Gastroesophageal sphincter (tissue), 4 donors: ENCODE measurements around the gene TULP1. TPM values are rescaled to one million over a fixed set of nuclear protein-coding genes. Genes with fewer than 3 reads are reported as not detected.
A peak's percentile ranks its signal among the peaks of the same experiment; 100 is the strongest.

Experiments
- ATAC-seq: fragments of 150-250 bp; one replicate; pipeline ENCODE4 v1.9.1; 2016; ENCODE audit warnings: mild to moderate bottlenecking, moderate library complexity
- H3K27ac ChIP-seq, 4 donors: fragments of 200-600 bp; sonication (generic) in 3 of 4; 1 replicate in 3 of 4; 2 replicates in 1 of 4; pipeline ENCODE4 v1.5.1; 2016 to 2019
- H3K27me3 ChIP-seq: fragments of 200-600 bp; sonication (generic); one replicate; pipeline ENCODE4 v1.5.1; 2019
- H3K36me3 ChIP-seq, 2 donors: fragments of 200-600 bp; sonication (generic); one replicate each; pipeline ENCODE4 v1.5.1; 2019; ENCODE audit warnings: control low read depth in 1 of 2
- H3K4me1 ChIP-seq, 3 donors: fragments of 200-600 bp; sonication (generic); 1 replicate in 2 of 3; 2 replicates in 1 of 3; pipeline ENCODE4 v1.5.1; 2016 to 2019; ENCODE audit warnings: control low read depth in 2 of 3
- H3K4me3 ChIP-seq, 2 donors: fragments of 200-600 bp; sonication (generic); one replicate each; pipeline ENCODE4 v1.5.1; 2019; ENCODE audit warnings: mild to moderate bottlenecking in 1 of 2, moderate library complexity in 1 of 2
- H3K9me3 ChIP-seq, 3 donors: fragments of 200-600 bp; sonication (generic); one replicate each; pipeline ENCODE4 v1.5.1; 2017 to 2019; ENCODE audit warnings: control low read depth in 2 of 3
- CTCF ChIP-seq, 4 experiments: fragments of 200-600 bp in 2 of 4; fragments of 450-650 bp in 2 of 4; sonication (generic) in 1 of 4; IDR thresholded peaks; one replicate each; pipeline ENCODE4 v1.5.1; 2017 to 2019; ENCODE audit warnings: antibody characterized with exemption in 4 of 4, mild to moderate bottlenecking in 2 of 4, moderate library complexity in 2 of 4
- EP300 ChIP-seq: sonication (generic); formaldehyde crosslinking; IDR thresholded peaks from one replicate; pipeline ENCODE4 v1.6.1; 2017; ENCODE audit warnings: antibody characterized with exemption, mild to moderate bottlenecking
- POLR2A ChIP-seq, 2 donors: fragments of 450-650 bp; IDR thresholded peaks; one replicate each; pipeline ENCODE4 v1.6.1; 2017; ENCODE audit warnings: antibody characterized with exemption in 2 of 2, mild to moderate bottlenecking in 2 of 2, moderate library complexity in 1 of 2
- POLR2AphosphoS5 ChIP-seq: sonication (generic); formaldehyde crosslinking; IDR thresholded peaks from one replicate; pipeline ENCODE4 v1.6.1; 2017; ENCODE audit warnings: antibody characterized with exemption
- WGBS, 2 donors: methylation state at CpG; one replicate each; pipeline ENCODE4 v1.1.5; 2018; ENCODE audit warnings: low coverage in 1 of 2; 5-methylcytosine and 5-hydroxymethylcytosine counted together
- total RNA-seq, 4 donors: library from RNA; depleted of rRNA; stranded (reverse); fragments of >200 nt; gene quantifications; one replicate each; pipeline ENCODE4 v1.1.0, GENCODE V29; 2016

The TULP1 gene
- total RNA-seq, 4 donors from 2014 or later, result 0.89 TPM; not detected in 3

GRCh38 chr6:35481226-35481625 is 31.5 kb downstream of the TULP1 start:
- no peak for ATAC-seq
- Histone ChIP-seq H3K36me3 (peaks cover 0 to 80% of the 10 kb centered on the region in 2 donors), H3K27me3 (no peaks in the 10 kb centered on the region), H3K4me3 (no peak overlapping the region), H3K4me1 (peaks cover 3 to 55% (median 12%) of the 10 kb centered on the region in 3 donors), H3K9me3 (no peaks in the 10 kb centered on the region), H3K27ac (peak overlapping the region in 3 of 4 donors; percentile 64 to 100 (median 99))
- TF ChIP-seq POLR2A (IDR thresholded peaks at IDR 0.05) (no peak), POLR2AphosphoS5 (no peak), CTCF (IDR thresholded peaks at IDR 0.05) (no peak), EP300 (no peak)
- 59 to 60% methylated on average over 5 to 8 of the region's 8 CpGs for WGBS, 2 donors

GRCh38 chr6:35480176-35480575 is 32.5 kb downstream of the TULP1 start:
- Histone ChIP-seq H3K9me3 (no peaks in the 10 kb centered on the region), H3K27me3 (no peaks in the 10 kb centered on the region), H3K36me3 (peaks cover 0 to 90% of the 10 kb centered on the region in 2 donors), H3K27ac (peak overlapping the region in 3 of 4 donors; percentile 46 to 99 (median 64)), H3K4me3 (no peak overlapping the region), H3K4me1 (peaks cover 0 to 45% (median 1%) of the 10 kb centered on the region in 3 donors)
- TF ChIP-seq POLR2AphosphoS5, result no peak
- TF ChIP-seq POLR2A (IDR thresholded peaks at IDR 0.05), result no peak
- TF ChIP-seq CTCF (IDR thresholded peaks at IDR 0.05), result no peak
- no peak for TF ChIP-seq EP300
- ATAC-seq, result no peak
- 89 to 93% methylated on average over 6 to 8 of the region's 12 CpGs for WGBS, 2 donors

GRCh38 chr6:35478259-35478658 is 34.4 kb downstream of the TULP1 start:
- H3K4me3 ChIP-seq, result no peak overlapping the region
- H3K27me3 ChIP-seq, result no peaks in the 10 kb centered on the region
- 84% methylated on average over 6 of the region's 7 CpGs; no CpG with 5 or more reads in 1 of the 2 donors for WGBS, 2 donors
- no peak for ATAC-seq
- peaks cover 0 to 92% of the 10 kb centered on the region in 2 donors for H3K36me3 ChIP-seq
- no peaks in the 10 kb centered on the region for H3K9me3 ChIP-seq
- H3K27ac ChIP-seq, result peak overlapping the region in 1 of 4 donors; percentile 29
- no peak for TF ChIP-seq CTCF (IDR thresholded peaks at IDR 0.05)
- peak; percentile 2 for TF ChIP-seq POLR2AphosphoS5
- peaks cover 0 to 43% (median 0%) of the 10 kb centered on the region in 3 donors for H3K4me1 ChIP-seq

GRCh38 chr6:35477551-35478179 is 35.0 kb downstream of the TULP1 start:
- 93 to 95% methylated on average over 4 of the region's 5 CpGs for WGBS, 2 donors
- no peak overlapping the region for H3K4me3 ChIP-seq
- peaks cover 0 to 92% of the 10 kb centered on the region in 2 donors for H3K36me3 ChIP-seq
- H3K4me1 ChIP-seq, result peaks cover 0 to 43% (median 0%) of the 10 kb centered on the region in 3 donors
- TF ChIP-seq CTCF (IDR thresholded peaks at IDR 0.05), result no peak
- no peak for TF ChIP-seq POLR2AphosphoS5
- no peak for ATAC-seq
- no peaks in the 10 kb centered on the region for H3K9me3 ChIP-seq
- peak overlapping the region in 1 of 4 donors; percentile 29 for H3K27ac ChIP-seq
- H3K27me3 ChIP-seq, result no peaks in the 10 kb centered on the region

- Histone ChIP-seq H3K36me3 (peaks cover 0 to 94% of the 10 kb centered on the region in 2 donors), H3K27me3 (no peaks in the 10 kb centered on the region), H3K27ac (no peak overlapping the region), H3K4me1 (peaks cover 0 to 45% (median 0%) of the 10 kb centered on the region in 3 donors), H3K9me3 (no peaks in the 10 kb centered on the region), H3K4me3 (no peak overlapping the region)
- ATAC-seq, result no peak
- no peak for TF ChIP-seq CTCF (IDR thresholded peaks at IDR 0.05)
- no peak for TF ChIP-seq POLR2AphosphoS5
- TF ChIP-seq POLR2A (IDR thresholded peaks at IDR 0.05), result no peak
- no peak for TF ChIP-seq EP300
- no CpG with 5 or more reads among the region's 8 CpGs for WGBS, 2 donors
Measured at GRCh38 chr6:35477028-35477427, 35.7 kb downstream of the TULP1 start.
